Left ventricle myocardium superior (tissue), 1 donor: ENCODE data around the gene CA10. TPM values are rescaled to one million over a fixed set of nuclear protein-coding genes. Genes with fewer than 3 reads are reported as not detected.
A peak's percentile ranks its signal among the peaks of the same experiment; 100 is the strongest.

Experiments used
- ATAC-seq: fragments of 200-7000 bp; cut with Tn5 transposase; one replicate; pipeline ENCODE4 v1.9.1; 2020; ENCODE audit warnings: mild to moderate bottlenecking, moderate library complexity
- DNase-seq: peaks from one replicate; pipeline ENCODE4 v3.0.0-alpha.2; 2020
- intact Hi-C: fragments of 100-400 bp; cut with micrococcal nuclease; formaldehyde crosslinking; loops from one replicate; pipeline ENCODE4 v1.11.0; 2022
- total RNA-seq: library from RNA; stranded (reverse); fragmentation: NEBNext Ultra II Directional; extraction: Animal tissue kit (Norgen Biotek cat#: 25700); gene quantifications from one replicate; pipeline ENCODE4 v1.2.1, GENCODE V29; 2021
- donor health status: DM: no; HTN: yes; CAD: no; lungs with severe emphysema.

CA10 gene
- total RNA-seq, 1 donor from 2014 or later: not detected

- intact Hi-C loops: no loop called here
- ATAC-seq (no peak), DNase-seq (no peak)
These were observed 438.1 kb downstream of the CA10 start for GRCh38 chr17:51720439-51720838.

DNA sequence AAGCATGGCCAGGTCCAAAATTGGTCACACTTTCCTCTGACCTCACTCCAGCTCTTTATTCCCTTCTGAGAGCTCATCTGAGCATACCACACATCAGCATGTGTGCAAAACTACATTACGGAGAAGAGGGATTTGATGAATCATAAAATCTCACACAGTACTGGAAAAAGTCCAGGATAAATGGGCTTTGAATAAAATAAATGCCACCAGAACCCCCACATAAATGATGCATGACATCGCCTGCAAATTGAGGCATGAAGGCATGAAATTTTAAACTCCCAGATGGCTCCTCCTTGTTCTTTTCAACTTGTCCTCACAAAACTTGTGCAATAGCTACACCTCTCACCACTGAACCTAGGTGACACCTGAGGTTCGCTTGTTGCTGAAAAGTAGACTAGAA is 439.5 kb downstream of the CA10 start:
- intact Hi-C loops: no loop called here
- no peak for DNase-seq
- ATAC-seq: no peak

DNA sequence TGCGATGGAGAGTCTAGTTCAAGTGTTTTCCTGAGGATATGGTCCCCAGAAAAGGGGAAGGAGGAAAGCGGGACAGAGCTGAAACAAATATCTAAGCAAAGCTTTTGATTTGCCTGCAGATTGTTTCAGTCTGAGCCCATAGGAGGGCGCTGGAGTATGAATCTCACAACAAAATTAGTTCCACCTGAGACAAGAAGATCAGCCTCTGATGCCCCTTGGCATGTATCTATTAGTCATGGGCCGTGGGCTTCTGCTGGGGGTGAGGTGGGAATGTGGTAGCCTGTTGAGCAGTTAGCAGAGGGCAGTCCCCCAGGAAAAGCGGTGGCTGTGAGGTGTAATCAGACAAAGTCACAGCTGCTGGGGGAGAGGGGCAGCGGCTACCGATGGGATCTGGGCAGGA is 446.9 kb downstream of the CA10 start:
- DNase-seq (no peak), ATAC-seq (no peak)
- intact Hi-C loops: no loop called here

DNA sequence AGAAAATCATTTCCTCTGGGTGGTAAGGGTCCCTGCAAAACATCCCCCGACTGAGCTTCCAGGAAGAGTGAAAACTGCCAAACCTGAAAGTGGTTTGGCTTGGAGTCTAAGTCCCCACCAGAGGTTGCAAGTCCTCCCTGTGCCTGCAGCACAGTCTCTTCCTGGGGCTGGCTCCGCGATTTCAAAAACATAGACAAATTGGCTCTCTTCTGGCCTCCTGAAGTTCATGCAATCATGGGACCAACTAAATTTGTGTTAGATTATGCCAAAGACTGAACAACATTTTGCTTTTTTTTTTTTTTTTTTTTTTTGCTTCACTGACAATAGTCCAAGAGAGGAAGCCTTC is 447.9 kb downstream of the CA10 start:
- intact Hi-C loops: no loop called here
- DNase-seq (no peak), ATAC-seq (peak; percentile 70)

- DNase-seq (no peak), ATAC-seq (peak; percentile 63)
- intact Hi-C loops: no loop called here
These were observed 448.6 kb downstream of the CA10 start for GRCh38 chr17:51709694-51710633.

GRCh38 chr17:51707216-51707615 is 451.3 kb downstream of the CA10 start:
- intact Hi-C loops: no loop called here
- ATAC-seq (no peak), DNase-seq (no peak)

GRCh38 chr17:51706093-51706492 is 452.4 kb downstream of the CA10 start:
- no peak for DNase-seq
- intact Hi-C loops: no loop called here
- no peak for ATAC-seq

GRCh38 chr17:51703361-51704341 is 454.9 kb downstream of the CA10 start:
- DNase-seq (peak; percentile 73), ATAC-seq (peak; percentile 92)
- intact Hi-C loops: no loop called here

- DNase-seq (no peak), ATAC-seq (no peak)
- intact Hi-C loops: no loop called here
These were observed 455.6 kb downstream of the CA10 start for GRCh38 chr17:51702963-51703360.

DNA sequence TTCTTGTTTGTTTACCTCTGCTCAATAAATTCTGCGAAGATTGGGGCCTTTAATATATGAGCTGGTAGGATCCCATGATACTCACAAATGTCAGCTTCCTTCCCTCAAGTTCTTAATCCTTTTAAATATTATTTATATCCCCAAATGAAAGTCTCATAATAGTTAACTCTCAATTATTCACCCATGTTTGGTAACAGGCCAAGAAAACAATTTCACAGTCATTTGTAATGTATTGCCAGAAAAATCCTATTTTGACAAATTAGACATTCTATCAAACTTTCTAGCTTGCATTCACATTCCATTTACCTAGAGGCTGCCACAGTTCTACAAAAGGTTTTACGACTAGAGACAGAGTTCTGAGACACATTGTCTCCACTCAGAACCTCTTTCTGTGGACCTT is 457.0 kb downstream of the CA10 start:
- intact Hi-C loops: no loop called here

DNA sequence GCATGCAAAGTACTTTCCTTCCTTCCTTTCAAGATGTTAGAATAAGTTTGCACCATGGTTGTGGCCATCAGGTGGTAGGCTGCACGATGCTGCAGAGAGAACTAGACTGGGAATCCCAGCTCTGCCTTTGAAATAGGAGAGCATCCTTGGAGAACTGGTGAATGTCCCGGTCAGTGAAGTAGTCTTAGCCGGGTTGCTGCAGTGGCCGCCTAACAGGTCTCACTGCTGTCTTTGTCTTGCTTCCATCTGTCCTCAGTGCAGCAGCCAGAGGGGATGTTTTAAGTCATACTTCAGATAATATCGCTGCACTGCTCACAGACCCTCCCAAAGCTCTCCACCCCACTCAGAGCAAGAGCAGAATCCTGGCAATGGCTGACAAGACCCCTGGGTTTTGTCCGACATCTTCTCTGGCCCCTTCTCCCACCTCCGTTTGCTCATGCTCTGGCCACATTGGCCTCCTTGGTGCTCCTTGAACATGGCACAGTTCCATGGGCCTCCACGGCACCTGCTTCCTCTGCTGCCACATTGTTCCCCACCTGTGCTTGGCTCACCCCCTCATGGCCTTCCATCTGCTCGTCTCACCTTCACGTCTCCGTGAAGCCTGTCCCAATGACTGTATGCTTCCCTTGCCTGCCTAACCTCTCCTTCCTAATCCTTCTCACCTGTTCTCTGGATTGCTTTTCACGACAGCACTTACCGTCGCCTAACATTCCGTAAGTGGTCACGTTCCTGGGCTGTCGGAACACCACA is 458.3 kb downstream of the CA10 start:
- DNase-seq: no peak
- intact Hi-C loops: no loop called here
- no peak for ATAC-seq

More for the DNA sequence above, 457.0 kb downstream of the CA10 start:
- no peak for ATAC-seq
- DNase-seq: no peak

- ATAC-seq (no peak), DNase-seq (no peak)
- intact Hi-C loops: no loop called here
These were observed 459.2 kb downstream of the CA10 start for GRCh38 chr17:51699303-51699702.

DNA sequence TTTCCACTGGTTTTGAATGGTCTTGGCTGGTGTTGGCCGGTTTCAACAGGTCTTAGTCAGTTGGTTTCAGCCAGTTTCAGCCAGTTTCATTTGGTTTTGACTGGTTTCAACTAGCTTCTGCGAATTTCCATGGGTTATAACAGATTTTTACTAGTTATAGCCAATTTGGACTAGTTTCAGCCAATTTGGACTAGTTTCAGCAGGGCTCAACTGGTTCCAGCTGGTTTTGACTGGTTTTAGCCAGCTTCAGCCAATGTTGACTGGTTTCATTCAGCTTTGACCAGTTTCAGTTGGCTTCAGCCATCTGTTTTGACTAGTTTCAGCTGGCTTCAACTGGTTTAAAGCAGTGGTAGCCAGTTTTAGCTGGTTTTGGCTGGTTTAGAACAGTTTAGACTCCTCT is 465.6 kb downstream of the CA10 start:
- DNase-seq: no peak
- ATAC-seq: no peak
- intact Hi-C loops: no loop called here

DNA sequence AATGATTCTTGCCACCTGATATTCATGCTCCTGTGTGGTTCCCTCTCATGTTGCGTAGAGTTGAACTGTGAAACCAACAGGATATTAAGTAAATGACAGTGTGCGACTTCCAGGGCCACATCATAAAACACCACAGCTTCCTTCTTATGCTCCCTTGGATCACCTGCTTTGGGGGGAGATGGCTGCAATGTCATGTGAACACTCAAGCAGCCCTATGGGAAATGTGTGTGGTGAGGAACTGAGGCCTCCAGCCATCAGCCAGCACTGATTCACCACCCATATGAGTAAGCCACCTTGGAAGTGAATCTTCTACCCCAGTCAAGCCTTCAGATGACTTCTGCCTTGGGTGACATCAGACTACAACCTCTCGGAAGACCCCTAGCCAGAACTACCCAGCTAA is 470.6 kb downstream of the CA10 start:
- DNase-seq (no peak), ATAC-seq (no peak)
- intact Hi-C loops: no loop called here

GRCh38 chr17:51685287-51685909 is 473.1 kb downstream of the CA10 start:
- no peak for DNase-seq
- intact Hi-C loops: no loop called here
- no peak for ATAC-seq

GRCh38 chr17:51684214-51684613 is 474.3 kb downstream of the CA10 start:
- ATAC-seq (no peak), DNase-seq (no peak)
- intact Hi-C loops: no loop called here

GRCh38 chr17:51683291-51683690 is 475.2 kb downstream of the CA10 start:
- no peak for ATAC-seq
- no peak for DNase-seq
- intact Hi-C loops: no loop called here

DNA sequence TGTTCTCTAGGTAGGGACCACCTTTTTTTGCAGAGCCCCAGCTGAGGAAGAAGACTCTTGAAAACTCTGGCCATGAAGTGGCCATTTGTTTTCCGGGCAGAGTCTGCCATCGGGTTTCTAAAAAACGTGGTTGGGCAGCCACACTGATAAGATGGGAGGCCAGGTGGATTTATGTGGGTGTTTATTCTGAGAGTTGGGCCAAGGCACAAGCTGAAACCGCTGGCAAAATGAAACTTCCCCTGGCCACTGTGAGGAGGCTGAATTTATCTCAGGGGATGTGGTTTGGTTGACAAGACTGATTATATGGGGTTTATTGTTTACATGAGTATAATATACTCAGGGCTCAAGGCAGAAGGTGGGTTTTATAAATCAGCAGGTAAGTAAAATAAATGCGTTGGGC is 476.4 kb downstream of the CA10 start:
- no peak for ATAC-seq
- no peak for DNase-seq
- intact Hi-C loops: no loop called here

DNA sequence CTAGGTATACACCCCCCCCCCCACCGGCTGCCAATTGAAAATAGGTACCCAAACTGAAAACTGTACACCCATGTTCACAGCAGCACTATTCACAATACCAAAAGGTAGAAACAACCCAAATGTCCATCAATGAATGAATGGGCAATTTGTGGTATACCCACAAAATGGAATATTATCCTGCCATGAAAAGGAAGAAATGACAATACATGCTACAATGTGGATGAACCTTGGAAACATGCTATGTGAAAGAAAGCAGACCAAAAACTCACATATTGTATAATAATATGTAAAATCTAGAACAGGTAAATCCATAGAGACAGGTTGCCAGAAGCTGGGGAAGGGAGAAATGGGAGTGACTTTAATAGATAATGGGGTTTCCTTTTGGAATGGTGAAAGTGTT is 480.6 kb downstream of the CA10 start:
- intact Hi-C loops: no loop called here
- ATAC-seq: no peak
- DNase-seq: no peak
